Choroid plexus epithelial cell (primary cell): Measurements from ENCODE around the gene ABHD8.
A peak's percentile ranks its signal among the peaks of the same experiment; 100 is the strongest.

Experiments used
- DNase-seq: peaks from one replicate; pipeline ENCODE4 v3.0.0-alpha.2; 2010; ENCODE audit warnings: low read depth
- H3K4me3 ChIP-seq: 2 replicates; pipeline ENCODE4 v1.5.1; 2011; ENCODE audit warnings: low read depth, mild to moderate bottlenecking, control low read depth, low read length, moderate library complexity
- TF ChIP-seq, protein P1 (sequence below): conservative IDR thresholded peaks from 2 replicates; pipeline ENCODE4 v1.5.1; 2011; ENCODE audit warnings: low read depth, mild to moderate bottlenecking, control low read depth, inconsistent platforms, low read length, moderate library complexity

Gene ABHD8

GRCh38 chr19:17243830-17244617 lies 59.2 kb downstream of the ABHD8 start:
- DNase-seq, result no peak
- TF ChIP-seq, protein P1, sequence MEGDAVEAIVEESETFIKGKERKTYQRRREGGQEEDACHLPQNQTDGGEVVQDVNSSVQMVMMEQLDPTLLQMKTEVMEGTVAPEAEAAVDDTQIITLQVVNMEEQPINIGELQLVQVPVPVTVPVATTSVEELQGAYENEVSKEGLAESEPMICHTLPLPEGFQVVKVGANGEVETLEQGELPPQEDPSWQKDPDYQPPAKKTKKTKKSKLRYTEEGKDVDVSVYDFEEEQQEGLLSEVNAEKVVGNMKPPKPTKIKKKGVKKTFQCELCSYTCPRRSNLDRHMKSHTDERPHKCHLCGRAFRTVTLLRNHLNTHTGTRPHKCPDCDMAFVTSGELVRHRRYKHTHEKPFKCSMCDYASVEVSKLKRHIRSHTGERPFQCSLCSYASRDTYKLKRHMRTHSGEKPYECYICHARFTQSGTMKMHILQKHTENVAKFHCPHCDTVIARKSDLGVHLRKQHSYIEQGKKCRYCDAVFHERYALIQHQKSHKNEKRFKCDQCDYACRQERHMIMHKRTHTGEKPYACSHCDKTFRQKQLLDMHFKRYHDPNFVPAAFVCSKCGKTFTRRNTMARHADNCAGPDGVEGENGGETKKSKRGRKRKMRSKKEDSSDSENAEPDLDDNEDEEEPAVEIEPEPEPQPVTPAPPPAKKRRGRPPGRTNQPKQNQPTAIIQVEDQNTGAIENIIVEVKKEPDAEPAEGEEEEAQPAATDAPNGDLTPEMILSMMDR, result no peak
- peak overlapping the region; percentile 77 for H3K4me3 ChIP-seq

- H3K4me3 ChIP-seq, result peak overlapping the region; percentile 77
- DNase-seq, result no peak
- TF ChIP-seq, protein P1, result no peak
These were observed 59.9 kb downstream of the ABHD8 start for GRCh38 chr19:17243211-17243829.

DNA sequence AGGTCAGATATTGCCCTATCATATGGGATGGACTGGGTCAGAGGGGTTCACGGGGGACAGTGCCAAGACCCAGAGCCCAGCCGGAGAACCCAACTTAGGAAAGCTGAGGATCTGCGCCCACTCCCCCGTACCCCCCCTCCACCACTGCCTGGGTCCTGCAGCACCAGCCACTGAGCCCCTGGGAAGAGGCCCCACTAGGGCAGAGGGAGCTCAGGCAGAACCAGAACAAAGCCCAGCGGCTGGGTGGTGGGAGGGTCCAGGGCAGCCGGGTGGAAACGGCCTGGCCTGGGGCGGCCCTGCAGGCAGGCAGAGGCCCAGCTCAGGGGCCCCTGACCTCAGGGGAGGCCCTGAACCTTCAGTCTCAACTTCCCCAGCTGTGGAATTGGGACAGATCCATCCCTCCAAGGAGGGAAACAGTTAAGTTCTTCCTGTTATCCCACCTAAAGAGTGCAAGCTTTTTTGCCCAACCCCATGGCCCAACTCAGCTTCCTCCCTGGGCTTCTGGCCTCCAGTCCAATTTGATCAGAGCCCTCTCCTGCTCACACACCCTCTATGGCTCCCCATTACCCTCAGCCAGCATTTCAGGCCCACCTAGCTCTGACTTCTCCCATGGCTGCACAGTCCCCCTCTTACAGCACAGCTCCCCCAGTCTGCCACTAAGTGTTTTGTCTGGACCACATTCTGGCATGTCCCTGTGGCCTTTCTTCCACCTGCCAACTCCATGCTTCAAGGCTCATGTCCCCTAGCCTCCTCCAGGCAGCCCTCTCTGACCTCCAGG lies 60.6 kb downstream of the ABHD8 start:
- no peak for DNase-seq
- peak overlapping the region; percentile 77 for H3K4me3 ChIP-seq

More for the DNA sequence above, 60.6 kb downstream of the ABHD8 start:
- TF ChIP-seq, protein P1, result no peak
